Cardiac muscle cell (in vitro differentiated cells and primary cell): ENCODE data around the gene PHACTR2. TPM values are rescaled to one million over a fixed set of nuclear protein-coding genes. Genes with fewer than 3 reads are reported as not detected.
"Not testable (repeated sequence)": the region's sequence is repeated elsewhere in the genome, so short reads cannot be mapped to it uniquely, and the experiment has no call there.

ENCODE experiments used
- DNase-seq, 2 donors: peaks; one replicate each; pipeline versions ENCODE4 v3.0.0 to v3.0.0-alpha.2; 2010 to 2017; ENCODE audit warnings: low read depth in 1 of 2, low spot score in 1 of 2
- H3K27ac ChIP-seq: fragments of 200-600 bp; sonication (generic); 2 replicates; pipeline ENCODE4 v1.5.1; 2016
- H3K27me3 ChIP-seq: fragments of 200-600 bp; sonication (generic); 2 replicates; pipeline ENCODE4 v1.6.0; 2016; ENCODE audit warnings: control low read depth
- H3K36me3 ChIP-seq: fragments of 200-600 bp; sonication (generic); 2 replicates; pipeline ENCODE4 v1.5.1; 2016; ENCODE audit warnings: control low read depth
- H3K4me1 ChIP-seq: fragments of 200-600 bp; sonication (generic); 2 replicates; pipeline ENCODE4 v1.8.1; 2017; ENCODE audit warnings: low read depth, mild to moderate bottlenecking, mixed run types
- H3K4me3 ChIP-seq: fragments of 200-600 bp; sonication (generic); 2 replicates; pipeline ENCODE4 v1.5.1; 2016; ENCODE audit warnings: mild to moderate bottlenecking
- H3K9me3 ChIP-seq: fragments of 200-600 bp; sonication (generic); 2 replicates; pipeline ENCODE4 v1.5.1; 2017; ENCODE audit warnings: low read depth, mild to moderate bottlenecking, control low read depth
- CTCF ChIP-seq: IDR thresholded peaks from 2 replicates; pipeline ENCODE4 v1.5.1; 2012; ENCODE audit warnings: low read depth, mild to moderate bottlenecking, low read length
- polyA plus RNA-seq: library from polyadenylated mRNA; unstranded; fragments of >200 nt; fragmentation: Nextera tagmentation; extraction: Ambion mirVana; gene quantifications from 2 replicates; pipeline ENCODE4 v1.2.1, GENCODE V29; 2016
- total RNA-seq: library from RNA; depleted of rRNA; stranded (reverse); fragments of >200 nt; gene quantifications from 2 replicates; pipeline ENCODE4 v1.2.3, GENCODE V29; 2016

The PHACTR2 gene
- total and polyA plus RNA-seq, 2 experiments from 2014 or later, result 47.3 to 52.3 TPM

GRCh38 chr6:143731789-143732188 lies 54.0 kb downstream of the PHACTR2 start:
- Histone ChIP-seq H3K36me3 (no peaks in the 10 kb centered on the region), H3K4me1 (no peaks in the 10 kb centered on the region), H3K27me3 (no peaks in the 10 kb centered on the region), H3K9me3 (no peaks in the 10 kb centered on the region), H3K27ac (no peak overlapping the region), H3K4me3 (no peak overlapping the region)
- no peak for DNase-seq
- no peak for TF ChIP-seq CTCF

- H3K36me3 ChIP-seq, result no peaks in the 10 kb centered on the region
- H3K27me3 ChIP-seq, result no peaks in the 10 kb centered on the region
- no peaks in the 10 kb centered on the region for H3K9me3 ChIP-seq
- H3K4me3 ChIP-seq, result no peak overlapping the region
- no peaks in the 10 kb centered on the region for H3K4me1 ChIP-seq
- no peak overlapping the region for H3K27ac ChIP-seq
- no peak for TF ChIP-seq CTCF
- DNase-seq, result no peak
These were observed 54.8 kb downstream of the PHACTR2 start for GRCh38 chr6:143732536-143732935.

GRCh38 chr6:143733510-143733909 lies 55.7 kb downstream of the PHACTR2 start:
- H3K4me1 ChIP-seq, result no peaks in the 10 kb centered on the region
- no peaks in the 10 kb centered on the region for H3K9me3 ChIP-seq
- no peak overlapping the region for H3K4me3 ChIP-seq
- TF ChIP-seq CTCF, result no peak
- no peaks in the 10 kb centered on the region for H3K27me3 ChIP-seq
- no peak overlapping the region for H3K27ac ChIP-seq
- no peak for DNase-seq
- H3K36me3 ChIP-seq, result no peaks in the 10 kb centered on the region

- Histone ChIP-seq H3K27ac (no peak overlapping the region), H3K36me3 (no peaks in the 10 kb centered on the region), H3K4me3 (no peak overlapping the region), H3K9me3 (no peaks in the 10 kb centered on the region), H3K4me1 (no peaks in the 10 kb centered on the region), H3K27me3 (no peaks in the 10 kb centered on the region)
- no peak for TF ChIP-seq CTCF
- no peak for DNase-seq
These were observed 56.9 kb downstream of the PHACTR2 start for GRCh38 chr6:143734641-143735063.

GRCh38 chr6:143738072-143738690 lies 60.4 kb downstream of the PHACTR2 start:
- not testable (repeated sequence) for H3K36me3 ChIP-seq, H3K4me1 ChIP-seq, H3K9me3 ChIP-seq, H3K27ac ChIP-seq, H3K27me3 ChIP-seq, H3K4me3 ChIP-seq, DNase-seq

GRCh38 chr6:143739341-143739851 lies 61.6 kb downstream of the PHACTR2 start:
- Histone ChIP-seq H3K27me3 (no peaks in the 10 kb centered on the region), H3K4me3 (no peak overlapping the region), H3K27ac (no peak overlapping the region), H3K36me3 (no peaks in the 10 kb centered on the region), H3K9me3 (no peaks in the 10 kb centered on the region), H3K4me1 (peaks cover 5% of the 10 kb centered on the region)
- no peak for DNase-seq
- no peak for TF ChIP-seq CTCF
